HEK293 (cell line): Measurements from ENCODE around the gene AFG3L2.
"Not testable (repeated sequence)": the region's sequence is repeated elsewhere in the genome, so short reads cannot be mapped to it uniquely, and the experiment has no call there.

Source experiments
- CTCF ChIA-PET: fragments of 350-600 bp; formaldehyde crosslinking; extraction: SDS; loops from one replicate; lab custom pipeline; 2021; ENCODE audit warnings: antibody characterized with exemption; lab: Yijun Ruan, JAX
- POLR2A ChIA-PET: fragments of 300-600 bp; formaldehyde crosslinking; extraction: SDS; loops from one replicate; lab custom pipeline; 2020; ENCODE audit warnings: antibody characterized with exemption, inconsistent platforms; lab: Yijun Ruan, JAX
- H3K27ac ChIP-seq: fragments of 200-500 bp; sonication (Bioruptor generic); 2 replicates; pipeline ENCODE4 v1.5.1; 2014; ENCODE audit warnings: low read depth, low read length, control low read depth, inconsistent platforms; ENCODE audit errors: extremely low read depth
- H3K36me3 ChIP-seq, 2 experiments: fragments of 200-500 bp in 1 of 2; sonication (Bioruptor generic) in 1 of 2; 1 replicate in 1 of 2; 2 replicates in 1 of 2; pipeline ENCODE4 v1.5.1; 2014 to 2017; ENCODE audit warnings: inconsistent platforms in 2 of 2, low read length in 2 of 2; ENCODE audit not compliant: control insufficient read depth in 2 of 2, insufficient read depth in 1 of 2
- H3K4me1 ChIP-seq: fragments of 200-500 bp; sonication (Bioruptor generic); 2 replicates; pipeline ENCODE4 v1.5.1; 2014; ENCODE audit warnings: mild to moderate bottlenecking, low read length, inconsistent platforms; ENCODE audit not compliant: control insufficient read depth, insufficient read depth
- H3K4me3 ChIP-seq: 2 replicates; pipeline ENCODE4 v1.5.1; 2011; ENCODE audit warnings: low read depth, mild to moderate bottlenecking, control low read depth, low read length, moderate library complexity
- H3K9me3 ChIP-seq: fragments of 200-500 bp; sonication (Bioruptor generic); 2 replicates; pipeline ENCODE4 v1.5.1; 2014; ENCODE audit warnings: low read depth, low read length, inconsistent platforms; ENCODE audit not compliant: control insufficient read depth, insufficient read depth
- KLF8 ChIP-seq: fragments of 450-650 bp; formaldehyde crosslinking; IDR thresholded peaks from 2 replicates; pipeline ENCODE4 v1.5.1; 2016; ENCODE audit warnings: missing biosample characterization, missing genetic modification characterization
- SP3 ChIP-seq: fragments of 450-650 bp; formaldehyde crosslinking; IDR thresholded peaks from 2 replicates; pipeline ENCODE4 v1.5.1; 2016; ENCODE audit warnings: missing biosample characterization, missing genetic modification characterization
- TCF7L2 ChIP-seq: IDR thresholded peaks from 2 replicates; pipeline ENCODE4 v1.6.1; 2011; ENCODE audit warnings: low read depth, mild to moderate bottlenecking, inconsistent platforms, low read length, moderate library complexity, borderline replicate concordance
- YY1 ChIP-seq: fragments of 450-650 bp; formaldehyde crosslinking; IDR thresholded peaks from 2 replicates; pipeline ENCODE4 v1.5.1; 2018; ENCODE audit warnings: missing biosample characterization, missing genetic modification characterization
- ZBTB17 ChIP-seq: fragments of 450-650 bp; formaldehyde crosslinking; IDR thresholded peaks from 2 replicates; pipeline ENCODE4 v1.5.1; 2016; ENCODE audit warnings: missing biosample characterization, missing genetic modification characterization
- ZBTB20 ChIP-seq: fragments of 450-650 bp; formaldehyde crosslinking; IDR thresholded peaks from 2 replicates; pipeline ENCODE4 v1.5.1; 2016; ENCODE audit warnings: missing biosample characterization, missing genetic modification characterization
- ZFP3 ChIP-seq: fragments of 450-650 bp; formaldehyde crosslinking; IDR thresholded peaks from 2 replicates; pipeline ENCODE4 v1.5.1; 2016; ENCODE audit warnings: low read depth, missing biosample characterization, missing genetic modification characterization
- ZFP37 ChIP-seq: fragments of 450-650 bp; formaldehyde crosslinking; IDR thresholded peaks from 2 replicates; pipeline ENCODE4 v1.5.1; 2016; ENCODE audit warnings: missing biosample characterization, missing genetic modification characterization
- ZFP41 ChIP-seq: fragments of 450-650 bp; formaldehyde crosslinking; IDR thresholded peaks from 2 replicates; pipeline ENCODE4 v1.5.1; 2016; ENCODE audit warnings: missing biosample characterization, missing genetic modification characterization, borderline replicate concordance
- ZNF112 ChIP-seq: fragments of 450-650 bp; formaldehyde crosslinking; IDR thresholded peaks from 2 replicates; pipeline ENCODE4 v1.5.0; 2017; ENCODE audit warnings: missing biosample characterization, missing genetic modification characterization
- ZNF146 ChIP-seq: fragments of 450-650 bp; formaldehyde crosslinking; IDR thresholded peaks from 2 replicates; pipeline ENCODE4 v1.5.1; 2016; ENCODE audit warnings: missing biosample characterization, missing genetic modification characterization
- ZNF223 ChIP-seq: fragments of 450-650 bp; formaldehyde crosslinking; IDR thresholded peaks from 2 replicates; pipeline ENCODE4 v1.5.1; 2016; ENCODE audit warnings: missing biosample characterization, missing genetic modification characterization
- ZNF24 ChIP-seq: fragments of 450-650 bp; formaldehyde crosslinking; IDR thresholded peaks from 2 replicates; pipeline ENCODE4 v1.5.1; 2016; ENCODE audit warnings: missing biosample characterization, missing genetic modification characterization
- ZNF394 ChIP-seq: fragments of 450-650 bp; formaldehyde crosslinking; IDR thresholded peaks from 2 replicates; pipeline ENCODE4 v1.5.1; 2016; ENCODE audit warnings: missing biosample characterization, missing genetic modification characterization, mild to moderate bottlenecking, moderate library complexity, borderline replicate concordance
- ZNF473 ChIP-seq: fragments of 450-650 bp; formaldehyde crosslinking; IDR thresholded peaks from 2 replicates; pipeline ENCODE4 v1.5.1; 2017; ENCODE audit warnings: missing biosample characterization, missing genetic modification characterization
- ZNF521 ChIP-seq: fragments of 450-650 bp; formaldehyde crosslinking; IDR thresholded peaks from 2 replicates; pipeline ENCODE4 v1.5.1; 2017; ENCODE audit warnings: missing biosample characterization, mild to moderate bottlenecking, missing genetic modification characterization
- ZNF701 ChIP-seq: fragments of 450-650 bp; formaldehyde crosslinking; IDR thresholded peaks from 2 replicates; pipeline ENCODE4 v1.5.1; 2016; ENCODE audit warnings: missing biosample characterization, missing genetic modification characterization
- TF ChIP-seq, protein P1 (sequence below): fragments of 450-650 bp; formaldehyde crosslinking; conservative IDR thresholded peaks from 2 replicates; pipeline ENCODE4 v1.5.1; 2016; ENCODE audit warnings: low read depth, missing biosample characterization, missing genetic modification characterization
- TF ChIP-seq, protein P2 (sequence below): fragments of 450-650 bp; formaldehyde crosslinking; IDR thresholded peaks from 2 replicates; pipeline ENCODE4 v1.5.1; 2016; ENCODE audit warnings: missing biosample characterization, missing genetic modification characterization, low read depth
- TF ChIP-seq, protein P3 (sequence below): fragments of 450-650 bp; formaldehyde crosslinking; IDR thresholded peaks from 2 replicates; pipeline ENCODE4 v1.5.1; 2016; ENCODE audit warnings: missing biosample characterization, missing genetic modification characterization
- TF ChIP-seq, protein P4 (sequence below): fragments of 450-650 bp; formaldehyde crosslinking; IDR thresholded peaks from 2 replicates; pipeline ENCODE4 v1.5.1; 2017; ENCODE audit warnings: missing biosample characterization, missing genetic modification characterization

The AFG3L2 gene

DNA sequence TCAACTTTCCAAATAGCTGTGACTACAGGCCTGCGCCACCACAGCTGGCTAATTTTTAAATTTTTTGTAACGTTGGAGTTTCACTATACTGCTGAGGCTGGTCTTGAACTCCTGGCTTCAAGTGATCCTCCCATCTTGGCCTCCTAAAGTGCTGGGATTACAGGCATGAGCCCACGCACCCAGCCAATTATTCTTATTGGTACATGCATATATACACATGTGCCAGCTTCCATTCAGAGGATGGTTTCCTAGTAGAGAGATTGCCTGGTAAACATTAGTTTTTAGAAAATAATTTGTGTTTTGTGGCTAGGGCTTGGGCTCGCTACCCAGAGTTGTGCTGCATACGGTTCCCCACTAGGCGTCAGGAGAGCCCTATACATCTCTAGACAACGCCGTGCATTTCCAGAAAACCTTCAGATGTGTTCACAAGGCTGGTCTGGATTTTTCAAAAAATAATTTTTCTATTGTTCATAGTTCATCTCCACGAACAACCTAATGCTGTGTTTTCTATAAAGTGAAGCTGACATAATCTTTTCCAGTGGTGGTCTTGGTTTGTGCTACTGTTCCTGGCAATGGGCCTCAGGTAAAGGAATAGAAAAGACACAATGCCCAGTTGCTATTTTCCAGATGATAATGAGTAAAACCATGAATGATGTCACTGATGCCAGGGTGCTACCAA is 14.6 kb upstream of the AFG3L2 start (continued):
- TF ChIP-seq, protein P1, sequence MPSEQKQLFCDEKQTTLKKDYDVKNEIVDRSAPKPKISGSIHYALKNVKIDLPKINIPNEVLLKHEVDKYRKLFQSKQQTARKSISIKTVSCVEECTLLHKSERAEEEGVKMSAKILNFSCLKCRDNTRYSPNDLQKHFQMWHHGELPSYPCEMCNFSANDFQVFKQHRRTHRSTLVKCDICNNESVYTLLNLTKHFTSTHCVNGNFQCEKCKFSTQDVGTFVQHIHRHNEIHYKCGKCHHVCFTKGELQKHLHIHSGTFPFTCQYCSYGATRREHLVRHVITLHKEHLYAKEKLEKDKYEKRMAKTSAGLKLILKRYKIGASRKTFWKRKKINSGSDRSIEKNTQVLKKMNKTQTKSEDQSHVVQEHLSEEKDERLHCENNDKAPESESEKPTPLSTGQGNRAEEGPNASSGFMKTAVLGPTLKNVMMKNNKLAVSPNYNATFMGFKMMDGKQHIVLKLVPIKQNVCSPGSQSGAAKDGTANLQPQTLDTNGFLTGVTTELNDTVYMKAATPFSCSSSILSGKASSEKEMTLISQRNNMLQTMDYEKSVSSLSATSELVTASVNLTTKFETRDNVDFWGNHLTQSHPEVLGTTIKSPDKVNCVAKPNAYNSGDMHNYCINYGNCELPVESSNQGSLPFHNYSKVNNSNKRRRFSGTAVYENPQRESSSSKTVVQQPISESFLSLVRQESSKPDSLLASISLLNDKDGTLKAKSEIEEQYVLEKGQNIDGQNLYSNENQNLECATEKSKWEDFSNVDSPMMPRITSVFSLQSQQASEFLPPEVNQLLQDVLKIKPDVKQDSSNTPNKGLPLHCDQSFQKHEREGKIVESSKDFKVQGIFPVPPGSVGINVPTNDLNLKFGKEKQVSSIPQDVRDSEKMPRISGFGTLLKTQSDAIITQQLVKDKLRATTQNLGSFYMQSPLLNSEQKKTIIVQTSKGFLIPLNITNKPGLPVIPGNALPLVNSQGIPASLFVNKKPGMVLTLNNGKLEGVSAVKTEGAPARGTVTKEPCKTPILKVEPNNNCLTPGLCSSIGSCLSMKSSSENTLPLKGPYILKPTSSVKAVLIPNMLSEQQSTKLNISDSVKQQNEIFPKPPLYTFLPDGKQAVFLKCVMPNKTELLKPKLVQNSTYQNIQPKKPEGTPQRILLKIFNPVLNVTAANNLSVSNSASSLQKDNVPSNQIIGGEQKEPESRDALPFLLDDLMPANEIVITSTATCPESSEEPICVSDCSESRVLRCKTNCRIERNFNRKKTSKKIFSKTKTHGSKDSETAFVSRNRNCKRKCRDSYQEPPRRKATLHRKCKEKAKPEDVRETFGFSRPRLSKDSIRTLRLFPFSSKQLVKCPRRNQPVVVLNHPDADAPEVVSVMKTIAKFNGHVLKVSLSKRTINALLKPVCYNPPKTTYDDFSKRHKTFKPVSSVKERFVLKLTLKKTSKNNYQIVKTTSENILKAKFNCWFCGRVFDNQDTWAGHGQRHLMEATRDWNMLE (tag by site-specific recombination) = no peak
- no peak for TF ChIP-seq ZNF24
- TF ChIP-seq, protein P2, sequence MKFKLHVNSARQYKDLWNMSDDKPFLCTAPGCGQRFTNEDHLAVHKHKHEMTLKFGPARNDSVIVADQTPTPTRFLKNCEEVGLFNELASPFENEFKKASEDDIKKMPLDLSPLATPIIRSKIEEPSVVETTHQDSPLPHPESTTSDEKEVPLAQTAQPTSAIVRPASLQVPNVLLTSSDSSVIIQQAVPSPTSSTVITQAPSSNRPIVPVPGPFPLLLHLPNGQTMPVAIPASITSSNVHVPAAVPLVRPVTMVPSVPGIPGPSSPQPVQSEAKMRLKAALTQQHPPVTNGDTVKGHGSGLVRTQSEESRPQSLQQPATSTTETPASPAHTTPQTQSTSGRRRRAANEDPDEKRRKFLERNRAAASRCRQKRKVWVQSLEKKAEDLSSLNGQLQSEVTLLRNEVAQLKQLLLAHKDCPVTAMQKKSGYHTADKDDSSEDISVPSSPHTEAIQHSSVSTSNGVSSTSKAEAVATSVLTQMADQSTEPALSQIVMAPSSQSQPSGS (tag by site-specific recombination) = peak; percentile 42; the same call in 1 of the 2 replicates
- TF ChIP-seq ZNF112 = no peak

DNA sequence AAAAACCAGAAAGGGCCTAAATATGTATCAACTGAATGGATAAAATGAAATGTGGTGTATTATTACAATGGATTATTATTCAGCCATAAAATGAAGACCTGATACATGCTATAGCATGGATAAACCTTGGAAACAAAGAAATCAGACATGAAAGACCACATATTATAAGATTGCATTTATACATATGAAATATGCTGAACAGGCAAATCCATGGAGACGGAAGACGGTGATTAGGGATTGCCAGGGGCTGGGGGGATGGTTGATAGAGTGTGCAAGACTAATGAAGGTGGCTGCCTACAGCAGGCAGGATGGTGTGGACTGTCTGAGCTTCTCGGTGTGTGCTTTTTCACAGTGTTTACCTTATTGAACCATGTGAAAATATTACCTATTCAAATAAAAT is 11.4 kb upstream of the AFG3L2 start:
- H3K4me3 ChIP-seq = no peak overlapping the region
- ChIA-PET POLR2A (interaction anchor here (1.5 kb wide), 1 partner anchor 11 kb away, joined by 8 read pairs; the partner anchor contains the start of gene AFG3L2), CTCF (interaction anchor here (0.6 to 0.7 kb wide), 2 partner anchors 272 to 546 kb away, joined by 3 to 4 read pairs; no protein-coding TSS in a partner anchor)
- H3K36me3 ChIP-seq = no peaks in the 10 kb centered on the region
- no peaks in the 10 kb centered on the region for H3K4me1 ChIP-seq
- no peaks in the 10 kb centered on the region for H3K9me3 ChIP-seq
- no peak overlapping the region for H3K27ac ChIP-seq
- TF ChIP-seq ZNF146 (tag by site-specific recombination) = no peak
- no peak for TF ChIP-seq ZBTB20 (tag by site-specific recombination)
- TF ChIP-seq ZBTB17 = no peak
- no peak for TF ChIP-seq ZFP41 (tag by site-specific recombination)
- no peak for TF ChIP-seq ZNF701 (tag by site-specific recombination)
- no peak for TF ChIP-seq ZFP37 (tag by site-specific recombination)
- TF ChIP-seq, protein P3, sequence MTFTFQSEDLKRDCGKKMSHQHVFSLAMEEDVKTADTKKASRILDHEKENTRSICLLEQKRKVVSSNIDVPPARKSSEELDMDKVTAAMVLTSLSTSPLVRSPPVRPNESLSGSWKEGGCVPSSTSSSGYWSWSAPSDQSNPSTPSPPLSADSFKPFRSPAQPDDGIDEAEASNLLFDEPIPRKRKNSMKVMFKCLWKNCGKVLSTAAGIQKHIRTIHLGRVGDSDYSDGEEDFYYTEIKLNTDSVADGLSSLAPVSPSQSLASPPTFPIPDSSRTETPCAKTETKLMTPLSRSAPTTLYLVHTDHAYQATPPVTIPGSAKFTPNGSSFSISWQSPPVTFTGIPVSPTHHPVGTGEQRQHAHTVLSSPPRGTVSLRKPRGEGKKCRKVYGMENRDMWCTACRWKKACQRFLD (tag by site-specific recombination) = no peak
- TF ChIP-seq, all 188 proteins: peak for 0

DNA sequence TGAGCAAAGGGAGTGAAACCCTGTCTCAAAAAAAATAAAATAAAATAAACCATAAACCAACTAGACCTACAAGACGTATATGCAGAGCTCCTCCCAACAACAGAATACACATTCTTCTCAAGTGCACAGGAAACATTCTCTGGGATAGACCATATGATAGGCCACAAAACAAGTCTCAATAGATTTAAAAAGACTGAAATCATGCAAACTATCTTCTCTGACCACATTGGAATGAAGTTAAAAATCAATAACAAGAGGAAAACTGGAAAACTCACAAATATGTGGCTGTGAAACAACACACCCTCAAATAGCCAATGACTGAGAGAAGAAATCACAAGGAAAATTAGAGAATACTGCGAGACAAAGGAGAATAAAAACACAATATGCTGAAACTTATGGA is 7.2 kb upstream of the AFG3L2 start:
- H3K4me3 ChIP-seq = no peak overlapping the region
- no peak overlapping the region for H3K27ac ChIP-seq
- ChIA-PET POLR2A (interaction anchor here (0.6 kb wide), 1 partner anchor 282 kb away, joined by 4 read pairs; no protein-coding TSS in a partner anchor), CTCF (interaction anchor here (0.6 to 3.2 kb wide), 7 partner anchors 8 to 265 kb away, joined by 3 to 15 read pairs (median 4); no protein-coding TSS in a partner anchor)
- no peaks in the 10 kb centered on the region for H3K36me3 ChIP-seq
- no peaks in the 10 kb centered on the region for H3K9me3 ChIP-seq
- no peaks in the 10 kb centered on the region for H3K4me1 ChIP-seq
- TF ChIP-seq ZNF223 (tag by site-specific recombination) (no peak), SP3 (no peak), ZFP3 (tag by site-specific recombination) (no peak), YY1 (tag by site-specific recombination) (no peak), TCF7L2 (no peak), KLF8 (tag by site-specific recombination) (no peak), ZNF521 (tag by site-specific recombination) (no peak), ZNF473 (tag by site-specific recombination) (no peak), ZNF394 (tag by site-specific recombination) (no peak)
- TF ChIP-seq, protein P4, sequence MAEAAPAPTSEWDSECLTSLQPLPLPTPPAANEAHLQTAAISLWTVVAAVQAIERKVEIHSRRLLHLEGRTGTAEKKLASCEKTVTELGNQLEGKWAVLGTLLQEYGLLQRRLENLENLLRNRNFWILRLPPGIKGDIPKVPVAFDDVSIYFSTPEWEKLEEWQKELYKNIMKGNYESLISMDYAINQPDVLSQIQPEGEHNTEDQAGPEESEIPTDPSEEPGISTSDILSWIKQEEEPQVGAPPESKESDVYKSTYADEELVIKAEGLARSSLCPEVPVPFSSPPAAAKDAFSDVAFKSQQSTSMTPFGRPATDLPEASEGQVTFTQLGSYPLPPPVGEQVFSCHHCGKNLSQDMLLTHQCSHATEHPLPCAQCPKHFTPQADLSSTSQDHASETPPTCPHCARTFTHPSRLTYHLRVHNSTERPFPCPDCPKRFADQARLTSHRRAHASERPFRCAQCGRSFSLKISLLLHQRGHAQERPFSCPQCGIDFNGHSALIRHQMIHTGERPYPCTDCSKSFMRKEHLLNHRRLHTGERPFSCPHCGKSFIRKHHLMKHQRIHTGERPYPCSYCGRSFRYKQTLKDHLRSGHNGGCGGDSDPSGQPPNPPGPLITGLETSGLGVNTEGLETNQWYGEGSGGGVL = no peak

DNA sequence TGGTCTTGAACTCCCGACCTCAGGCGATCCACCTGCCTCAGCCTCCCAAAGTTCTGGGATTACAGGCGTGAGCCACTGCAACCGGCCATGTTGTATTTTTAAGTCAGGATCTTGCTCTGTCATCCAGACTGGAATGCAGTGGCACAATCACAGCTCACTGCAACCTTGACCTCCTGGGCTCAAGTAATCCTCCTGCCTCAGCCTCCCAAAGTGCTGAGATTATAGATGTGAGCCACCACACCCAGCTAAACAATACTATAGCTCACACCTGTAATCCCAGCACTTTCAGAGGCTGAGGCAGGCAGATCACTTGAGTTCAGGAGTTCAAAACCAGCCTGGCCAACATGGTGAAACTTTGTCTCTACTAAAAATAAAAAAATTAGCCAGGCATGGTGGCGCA is 6.7 kb upstream of the AFG3L2 start:
- not testable (repeated sequence) for H3K4me1 ChIP-seq, H3K27ac ChIP-seq, H3K36me3 ChIP-seq, H3K9me3 ChIP-seq, H3K4me3 ChIP-seq
- CTCF ChIA-PET = interaction anchor here (0.6 to 3.2 kb wide), 5 partner anchors 9 to 101 kb away, joined by 3 to 15 read pairs (median 3); no protein-coding TSS in a partner anchor
- POLR2A ChIA-PET = interaction anchor here (0.6 kb wide), 1 partner anchor 282 kb away, joined by 4 read pairs; no protein-coding TSS in a partner anchor
